Osteoblast (primary cell): Measurements from ENCODE around the gene TRIM29. TPM values are rescaled to one million over a fixed set of nuclear protein-coding genes. Genes with fewer than 3 reads are reported as not detected.

ENCODE experiments used
- DNase-seq: peaks from one replicate; pipeline ENCODE4 v3.0.0; 2011; ENCODE audit warnings: low spot score, mixed read lengths; ENCODE audit not compliant: insufficient read length; ENCODE audit errors: missing footprints
- H2AFZ ChIP-seq: 2 replicates; pipeline ENCODE4 v1.6.0; 2011; ENCODE audit warnings: mild to moderate bottlenecking, low read length
- H3K27ac ChIP-seq: 2 replicates; pipeline ENCODE4 v1.5.1; 2011; ENCODE audit warnings: mild to moderate bottlenecking, low read depth, low read length, moderate library complexity
- H3K27me3 ChIP-seq: 2 replicates; pipeline ENCODE4 v1.6.0; 2012; ENCODE audit warnings: mild to moderate bottlenecking, control low read depth, inconsistent platforms, low read length, moderate library complexity; ENCODE audit not compliant: insufficient read depth
- H3K36me3 ChIP-seq: 2 replicates; pipeline ENCODE4 v1.5.1; 2011; ENCODE audit warnings: mild to moderate bottlenecking, low read length, control low read depth, moderate library complexity; ENCODE audit not compliant: insufficient read depth
- H3K4me1 ChIP-seq: 2 replicates; pipeline ENCODE4 v1.5.1; 2011; ENCODE audit warnings: mild to moderate bottlenecking, low read length, control low read depth, moderate library complexity; ENCODE audit not compliant: insufficient read depth
- H3K4me2 ChIP-seq: 2 replicates; pipeline ENCODE4 v1.6.0; 2011; ENCODE audit warnings: mild to moderate bottlenecking, low read length; ENCODE audit not compliant: insufficient read depth
- H3K4me3 ChIP-seq: fragments of 200-600 bp; sonication (generic); 3 replicates; pipeline ENCODE4 v1.5.1; 2012; ENCODE audit warnings: mild to moderate bottlenecking, low read length, inconsistent platforms; ENCODE audit not compliant: insufficient read depth
- H3K79me2 ChIP-seq: 2 replicates; pipeline ENCODE4 v1.6.0; 2012; ENCODE audit warnings: mild to moderate bottlenecking, low read length, control low read depth, inconsistent platforms; ENCODE audit not compliant: insufficient read depth
- H3K9me3 ChIP-seq: 2 replicates; pipeline ENCODE4 v1.5.1; 2011; ENCODE audit warnings: low read depth, low read length, control low read depth
- H4K20me1 ChIP-seq: 2 replicates; pipeline ENCODE4 v1.6.0; 2012; ENCODE audit warnings: mild to moderate bottlenecking, low read length, control low read depth; ENCODE audit not compliant: insufficient read depth
- CTCF ChIP-seq: IDR thresholded peaks from 2 replicates; pipeline ENCODE4 v1.5.1; 2011; ENCODE audit warnings: mild to moderate bottlenecking, low read depth, low read length, moderate library complexity; ENCODE audit errors: extremely low read depth
- total RNA-seq: library from RNA; depleted of rRNA; stranded (reverse); fragments of >200 nt; gene quantifications from 2 replicates; pipeline ENCODE4 v1.2.3, GENCODE V29; 2012

Gene TRIM29
- total RNA-seq, 1 donor: 0.36 TPM

- Histone ChIP-seq H3K4me1 (no peaks in the 10 kb centered on the region), H3K27ac (no peak overlapping the region), H3K4me3 (no peak overlapping the region), H3K79me2 (no peaks in the 10 kb centered on the region), H3K9me3 (no peaks in the 10 kb centered on the region), H3K36me3 (no peaks in the 10 kb centered on the region), H3K27me3 (peaks cover 21% of the 10 kb centered on the region), H3K4me2 (no peak overlapping the region), H2AFZ (no peak overlapping the region), H4K20me1 (no peaks in the 10 kb centered on the region)
- TF ChIP-seq CTCF: no peak
- DNase-seq: no peak
Measured at GRCh38 chr11:120134931-120135228, 3.0 kb downstream of the TRIM29 start.

DNA sequence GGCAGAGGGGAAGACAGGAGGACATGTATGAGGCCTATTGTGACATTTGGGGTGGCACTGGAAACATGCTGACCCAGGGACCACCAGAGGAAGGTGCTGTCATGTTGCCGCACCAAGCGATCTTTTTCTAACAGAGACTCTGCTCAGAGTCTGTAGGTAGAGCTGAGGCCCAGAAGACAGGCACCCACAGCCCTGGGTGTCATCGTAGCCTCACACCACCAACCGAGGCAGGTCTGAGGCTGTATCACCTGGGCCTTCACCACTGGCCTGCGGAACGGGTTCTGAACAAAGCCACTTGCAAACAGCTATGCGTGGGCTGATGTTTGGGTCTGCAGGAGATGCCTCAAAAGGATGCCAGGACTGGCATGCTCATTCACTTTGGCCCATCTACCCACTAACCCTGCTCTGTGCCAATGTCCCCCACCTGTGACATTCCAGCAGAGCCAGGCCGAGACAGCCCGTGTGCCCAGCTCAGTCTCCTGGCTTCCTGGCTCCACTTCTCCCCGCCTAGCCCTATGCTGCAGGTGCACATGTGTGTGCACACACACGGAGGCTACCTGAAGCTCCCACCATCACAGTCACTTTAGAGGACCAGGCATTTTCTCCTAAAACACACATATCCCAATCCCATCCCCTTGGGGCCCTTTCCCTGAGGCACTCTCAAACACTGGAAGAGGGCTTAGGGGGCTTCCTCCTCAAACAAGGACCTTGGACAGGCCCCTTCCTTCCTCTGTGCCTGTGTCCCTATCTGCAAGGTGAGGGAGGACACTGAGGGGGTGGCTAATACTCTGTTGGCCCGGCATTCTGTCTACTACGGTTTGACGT, 3.6 kb downstream of the TRIM29 start:
- DNase-seq: peak; percentile 31
- no peak overlapping the region for H3K4me2 ChIP-seq
- no peak overlapping the region for H2AFZ ChIP-seq
- no peaks in the 10 kb centered on the region for H3K79me2 ChIP-seq
- H3K4me3 ChIP-seq: no peak overlapping the region
- peaks cover 19% of the 10 kb centered on the region for H3K27me3 ChIP-seq
- no peaks in the 10 kb centered on the region for H3K4me1 ChIP-seq
- no peak overlapping the region for H3K27ac ChIP-seq
- no peaks in the 10 kb centered on the region for H3K36me3 ChIP-seq
- no peaks in the 10 kb centered on the region for H3K9me3 ChIP-seq
- TF ChIP-seq CTCF: no peak
- no peaks in the 10 kb centered on the region for H4K20me1 ChIP-seq

DNA sequence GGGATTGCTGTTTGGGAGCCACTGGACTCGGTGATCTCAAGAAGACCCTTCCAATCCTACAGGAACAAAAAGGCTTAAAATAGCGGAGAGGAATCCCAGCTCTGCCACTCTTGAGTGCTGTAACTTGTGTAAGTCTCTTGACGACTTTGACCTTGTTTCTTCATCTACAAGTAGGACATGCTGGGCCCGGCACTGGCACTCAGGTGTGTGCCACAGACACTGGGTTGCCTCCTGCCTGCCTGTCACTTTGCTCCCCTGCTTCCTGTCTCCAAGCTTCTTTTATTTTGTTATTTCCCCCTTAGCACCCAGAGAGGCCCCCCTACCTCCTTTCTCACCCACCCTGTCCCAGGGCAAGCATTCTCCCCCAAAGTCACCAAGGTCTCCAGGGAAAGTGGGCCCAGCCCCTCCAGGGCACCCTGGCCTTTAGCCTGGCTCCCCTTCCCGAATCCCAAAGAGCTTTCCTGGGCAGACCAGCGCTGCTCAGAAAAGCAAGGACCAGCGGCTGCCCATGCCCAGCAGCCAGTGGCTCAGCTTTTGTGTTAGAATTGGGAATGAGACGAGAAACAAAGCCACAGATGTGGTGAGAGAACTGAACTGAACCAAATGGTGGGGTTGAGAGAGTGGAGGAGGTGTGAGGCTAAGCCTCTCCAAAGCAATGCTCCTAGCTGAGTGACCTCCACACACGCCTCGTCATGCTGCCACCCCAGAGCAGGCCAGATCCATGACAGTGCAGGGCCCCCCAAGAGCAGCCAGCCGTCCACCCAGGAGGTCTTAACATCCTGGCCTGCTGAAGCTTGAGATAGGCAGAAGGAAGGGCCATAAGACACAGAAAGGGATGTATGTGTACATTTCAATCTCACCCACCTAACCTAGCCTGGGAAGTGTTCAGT, 4.5 kb downstream of the TRIM29 start:
- no peak for TF ChIP-seq CTCF
- DNase-seq: no peak
- peaks cover 16% of the 10 kb centered on the region for H3K27me3 ChIP-seq

DNA sequence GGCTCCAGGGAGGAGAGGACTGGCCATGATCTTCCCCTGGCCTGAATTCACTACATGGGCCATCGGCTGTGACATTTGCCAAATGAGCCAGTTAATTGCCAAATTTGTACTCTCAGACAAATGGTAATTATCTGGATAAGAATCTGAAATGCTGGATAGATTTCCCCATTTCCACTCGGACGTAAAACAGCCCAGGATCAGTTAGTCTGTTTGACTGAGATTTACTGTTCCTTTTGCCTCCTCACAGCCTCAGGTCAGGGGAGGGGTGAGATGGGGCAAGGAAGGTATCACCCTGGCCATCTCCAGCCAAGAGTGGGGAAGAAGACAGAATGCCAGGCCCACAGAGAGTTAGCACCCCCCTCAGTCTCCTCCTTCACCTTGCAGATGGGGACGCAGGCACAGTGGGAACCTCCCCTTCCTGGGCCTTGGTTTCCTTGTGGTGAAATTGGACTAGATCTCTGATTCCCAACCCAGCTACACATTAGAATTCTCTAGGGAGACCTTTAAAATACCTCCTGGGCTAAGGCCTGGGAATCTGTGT, 5.2 kb downstream of the TRIM29 start:
- no peaks in the 10 kb centered on the region for H3K36me3 ChIP-seq
- H3K27me3 ChIP-seq: peaks cover 18% of the 10 kb centered on the region
- no peaks in the 10 kb centered on the region for H3K9me3 ChIP-seq
- no peaks in the 10 kb centered on the region for H3K4me1 ChIP-seq
- DNase-seq: no peak
- no peaks in the 10 kb centered on the region for H4K20me1 ChIP-seq
- H2AFZ ChIP-seq: no peak overlapping the region
- no peak overlapping the region for H3K4me3 ChIP-seq
- no peak for TF ChIP-seq CTCF
- H3K27ac ChIP-seq: no peak overlapping the region
- no peaks in the 10 kb centered on the region for H3K79me2 ChIP-seq
- H3K4me2 ChIP-seq: no peak overlapping the region

More for the DNA sequence above, 4.5 kb downstream of the TRIM29 start:
- no peaks in the 10 kb centered on the region for H4K20me1 ChIP-seq
- H2AFZ ChIP-seq: no peak overlapping the region
- no peaks in the 10 kb centered on the region for H3K9me3 ChIP-seq
- no peaks in the 10 kb centered on the region for H3K4me1 ChIP-seq
- H3K36me3 ChIP-seq: no peaks in the 10 kb centered on the region
- H3K27ac ChIP-seq: no peak overlapping the region
- no peak overlapping the region for H3K4me2 ChIP-seq
- no peaks in the 10 kb centered on the region for H3K79me2 ChIP-seq
- H3K4me3 ChIP-seq: no peak overlapping the region
